Ectodermal cell (in vitro differentiated cells): ENCODE data around the gene MED13L.

ENCODE experiments used
- H3K27ac ChIP-seq: 2 replicates; pipeline ENCODE4 v1.7.0; 2013; ENCODE audit warnings: mild to moderate bottlenecking, low read depth, low read length; ENCODE audit not compliant: insufficient read depth, poor library complexity, severe bottlenecking
- H3K27me3 ChIP-seq: 2 replicates; pipeline ENCODE4 v1.7.0; 2013; ENCODE audit warnings: mild to moderate bottlenecking, low read length; ENCODE audit not compliant: insufficient read depth, control insufficient read depth, poor library complexity, severe bottlenecking
- H3K36me3 ChIP-seq: one replicate; pipeline ENCODE4 v1.7.0; 2013; ENCODE audit warnings: low read length; ENCODE audit not compliant: control insufficient read depth, insufficient read depth
- H3K4me1 ChIP-seq: one replicate; pipeline ENCODE4 v1.7.0; 2013; ENCODE audit warnings: low read length; ENCODE audit not compliant: control insufficient read depth, insufficient read depth
- H3K4me3 ChIP-seq: 2 replicates; pipeline ENCODE4 v1.7.0; 2013; ENCODE audit warnings: low read depth, low read length, control low read depth; ENCODE audit not compliant: insufficient read depth
- H3K9me3 ChIP-seq: 2 replicates; pipeline ENCODE4 v1.7.0; 2013; ENCODE audit warnings: mild to moderate bottlenecking, low read length, moderate library complexity; ENCODE audit not compliant: control insufficient read depth
- WGBS, 2 experiments: methylation state at CpG; one replicate each; pipeline ENCODE4 v1.1.7; 2013; ENCODE audit warnings: missing lambda C conversion rate in 2 of 2; 5-methylcytosine and 5-hydroxymethylcytosine counted together

The MED13L gene

DNA sequence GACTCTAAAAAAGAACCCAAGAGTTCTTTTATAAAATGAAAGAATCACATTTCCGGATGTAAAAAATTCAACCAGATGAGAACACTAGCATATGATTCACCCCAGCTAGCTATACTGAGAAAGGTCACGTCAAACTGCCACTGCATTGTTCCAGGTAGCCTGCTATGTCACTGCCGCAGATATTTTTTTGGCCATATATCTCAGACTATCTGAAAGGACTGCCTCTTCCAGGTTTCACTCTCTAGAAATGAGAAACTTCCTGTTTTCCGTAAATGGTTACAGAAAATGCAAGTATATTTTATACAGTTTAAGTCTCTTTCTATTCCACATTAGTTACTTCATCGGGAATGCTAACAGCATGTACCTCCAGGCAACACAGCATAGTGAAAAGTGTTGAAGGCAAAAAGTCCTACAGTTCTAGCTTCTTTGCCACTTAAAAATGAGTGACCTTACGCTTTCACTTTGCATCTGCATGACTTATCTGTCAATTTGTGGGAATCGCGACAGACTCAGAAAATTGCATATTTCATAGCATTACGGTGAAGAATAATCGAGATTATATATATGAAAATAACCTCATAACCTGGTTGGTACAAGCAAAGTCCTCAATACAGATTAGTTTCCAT, 105.2 kb downstream of the MED13L start:
- H3K27ac ChIP-seq, result no peak overlapping the region
- no peaks in the 10 kb centered on the region for H3K27me3 ChIP-seq
- WGBS, 2 experiments, result 91 to 93% methylated on average over 10 of the region's 10 CpGs
- no peak overlapping the region for H3K4me3 ChIP-seq
- H3K36me3 ChIP-seq, result no peaks in the 10 kb centered on the region
- H3K4me1 ChIP-seq, result peaks cover 4% of the 10 kb centered on the region
- no peaks in the 10 kb centered on the region for H3K9me3 ChIP-seq

DNA sequence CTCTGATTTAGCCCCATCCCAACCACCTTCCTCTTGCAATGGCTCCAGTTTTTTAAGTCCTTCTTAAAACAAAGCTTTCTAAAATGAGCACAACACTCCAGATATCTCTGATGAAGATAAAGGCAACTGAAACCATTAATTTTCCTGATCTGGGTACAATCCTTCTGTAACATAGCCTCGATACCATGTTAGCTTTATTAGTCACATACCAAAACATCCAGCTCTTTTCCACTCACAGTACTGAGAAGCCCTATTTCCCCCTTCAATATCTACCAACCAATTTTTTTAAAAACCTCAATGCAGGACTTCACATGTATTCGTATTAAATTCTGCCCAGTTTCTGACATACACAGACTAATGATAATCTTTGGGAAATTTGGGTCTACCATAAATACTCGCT, 105.9 kb downstream of the MED13L start:
- Histone ChIP-seq H3K4me3 (no peak overlapping the region), H3K27ac (no peak overlapping the region), H3K36me3 (no peaks in the 10 kb centered on the region), H3K4me1 (no peaks in the 10 kb centered on the region), H3K27me3 (no peaks in the 10 kb centered on the region), H3K9me3 (no peaks in the 10 kb centered on the region)
- 91 to 97% methylated on average over 2 to 3 of the region's 3 CpGs for WGBS, 2 experiments

DNA sequence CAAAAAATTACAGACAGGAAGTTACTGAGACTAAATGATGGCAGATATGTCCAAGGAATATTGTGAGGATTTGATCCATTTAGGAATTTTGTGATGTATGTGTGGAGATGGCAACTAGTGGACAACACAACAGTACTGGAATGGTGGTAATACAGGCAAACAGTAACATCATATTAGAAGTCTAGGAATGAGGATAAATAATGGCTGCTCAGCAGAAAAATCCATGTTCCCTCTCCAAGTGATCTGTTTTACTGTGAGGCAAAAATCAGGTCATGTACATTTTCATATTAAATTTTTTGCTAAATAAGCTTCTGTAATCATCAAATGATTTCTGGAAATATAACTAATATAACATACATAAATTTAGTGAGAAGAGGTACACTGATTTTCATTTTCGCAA, 108.4 kb downstream of the MED13L start:
- H3K36me3 ChIP-seq, result no peaks in the 10 kb centered on the region
- no peaks in the 10 kb centered on the region for H3K27me3 ChIP-seq
- no peak overlapping the region for H3K4me3 ChIP-seq
- WGBS, 2 experiments, result no CpG with 5 or more reads among the region's 1 CpG
- no peaks in the 10 kb centered on the region for H3K9me3 ChIP-seq
- H3K27ac ChIP-seq, result no peak overlapping the region
- H3K4me1 ChIP-seq, result peaks cover 4% of the 10 kb centered on the region

DNA sequence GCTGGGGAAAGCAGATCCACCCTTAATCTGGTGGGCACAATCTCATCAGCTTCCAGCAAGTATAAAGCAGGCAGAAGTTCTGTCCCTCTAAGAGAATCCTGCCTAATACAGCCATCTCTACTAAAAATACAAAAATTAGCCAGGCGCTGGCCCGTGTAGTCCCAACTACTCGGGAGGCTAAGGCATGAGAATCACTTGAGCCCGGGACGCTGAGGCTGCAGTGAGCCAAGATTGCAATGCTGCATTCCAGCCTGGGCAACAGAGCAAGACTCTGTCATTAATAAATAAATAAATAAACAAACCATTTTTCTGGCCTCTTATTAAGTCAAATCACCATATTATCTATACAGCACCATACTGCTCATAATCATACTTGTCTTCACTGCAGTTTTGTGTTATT, 111.2 kb downstream of the MED13L start:
- peaks cover 12% of the 10 kb centered on the region for H3K4me1 ChIP-seq
- H3K36me3 ChIP-seq, result no peaks in the 10 kb centered on the region
- no peaks in the 10 kb centered on the region for H3K27me3 ChIP-seq
- no peak overlapping the region for H3K4me3 ChIP-seq
- 92 to 93% methylated on average over 5 of the region's 5 CpGs for WGBS, 2 experiments
- no peak overlapping the region for H3K27ac ChIP-seq
- no peaks in the 10 kb centered on the region for H3K9me3 ChIP-seq

DNA sequence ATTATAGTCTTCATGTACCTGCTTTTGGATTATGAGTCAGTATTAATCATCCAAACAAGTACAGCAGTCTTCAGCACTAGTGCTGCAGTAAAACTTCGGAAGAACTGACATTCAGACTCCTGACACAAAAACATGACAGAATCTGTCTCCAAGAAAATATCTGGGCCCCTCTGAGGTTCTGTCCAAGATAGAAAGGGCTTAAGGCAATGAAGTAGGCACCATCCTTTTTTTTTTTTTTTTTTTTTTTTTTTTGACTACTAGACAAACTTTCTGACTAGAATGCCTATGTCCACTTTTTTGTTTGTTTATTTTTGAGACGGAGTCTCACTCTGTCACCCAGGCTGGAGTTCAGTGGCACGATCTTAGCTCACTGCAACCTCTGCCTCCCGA, 112.5 kb downstream of the MED13L start:
- H3K4me3 ChIP-seq, result no peak overlapping the region
- no peaks in the 10 kb centered on the region for H3K36me3 ChIP-seq
- no peaks in the 10 kb centered on the region for H3K9me3 ChIP-seq
- peak overlapping the region; percentile 22 for H3K27ac ChIP-seq
- H3K4me1 ChIP-seq, result peaks cover 17% of the 10 kb centered on the region
- WGBS, 2 experiments, result 90 to 93% methylated on average over 4 of the region's 4 CpGs
- no peaks in the 10 kb centered on the region for H3K27me3 ChIP-seq

DNA sequence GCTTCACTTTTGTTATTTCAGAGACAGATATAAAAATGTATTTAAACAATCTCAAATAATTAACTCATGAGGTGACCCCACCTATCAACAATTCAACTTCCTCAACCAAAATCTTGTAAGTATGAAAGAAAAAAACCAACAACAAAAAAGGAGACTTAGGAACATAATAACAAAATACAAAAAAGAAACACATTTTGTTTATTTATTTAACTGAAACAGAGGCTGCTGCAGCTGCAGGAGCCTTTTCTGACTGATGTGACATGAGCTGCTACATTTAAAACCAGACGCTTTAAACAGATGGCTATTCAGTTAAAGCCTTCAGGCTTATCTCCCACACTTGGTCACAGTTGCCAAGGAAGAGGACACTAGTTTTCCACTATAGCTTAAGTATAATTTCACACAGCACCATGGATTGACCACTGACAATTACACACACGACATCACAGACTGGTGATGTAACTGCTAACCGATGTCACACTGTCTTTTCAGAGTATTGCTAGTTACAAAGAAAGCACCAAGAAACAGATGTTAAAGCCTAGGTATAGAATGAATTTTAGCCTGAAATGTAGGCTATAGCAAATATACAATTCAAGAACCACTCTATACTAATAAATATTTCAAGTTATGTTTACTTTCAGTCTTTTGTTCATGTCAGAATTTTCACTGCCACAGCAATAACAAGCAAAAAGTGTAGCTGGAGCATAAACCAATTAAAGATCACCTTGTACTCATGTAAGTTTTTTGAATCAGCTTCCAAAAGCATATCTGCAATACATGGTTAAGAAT, 113.0 kb downstream of the MED13L start:
- WGBS, 2 experiments, result 83 to 90% methylated on average over 3 of the region's 3 CpGs
- Histone ChIP-seq H3K27ac (peak overlapping the region; percentile 22), H3K4me1 (peaks cover 17% of the 10 kb centered on the region), H3K27me3 (no peaks in the 10 kb centered on the region), H3K9me3 (no peaks in the 10 kb centered on the region), H3K4me3 (no peak overlapping the region), H3K36me3 (no peaks in the 10 kb centered on the region)

DNA sequence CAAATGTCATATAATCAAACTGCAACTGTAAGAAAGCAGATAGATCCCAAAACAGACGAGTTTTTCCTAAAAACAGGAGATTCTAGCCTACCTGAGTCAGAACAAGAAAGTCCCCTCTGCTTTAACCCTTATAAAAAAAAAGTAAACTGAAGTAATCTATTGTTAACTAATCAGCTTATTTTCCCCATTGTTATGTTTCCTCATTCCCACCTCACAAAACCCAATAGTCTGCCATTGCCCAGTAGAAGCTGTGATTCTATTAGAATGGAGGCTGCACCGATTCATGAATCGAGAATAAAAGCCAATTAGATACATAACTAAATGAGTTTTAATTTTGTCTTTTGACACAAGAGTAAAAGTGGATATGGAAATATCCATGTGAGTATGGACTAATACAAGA, 115.4 kb downstream of the MED13L start:
- Histone ChIP-seq H3K36me3 (no peaks in the 10 kb centered on the region), H3K4me1 (peaks cover 17% of the 10 kb centered on the region), H3K27me3 (no peaks in the 10 kb centered on the region), H3K4me3 (no peak overlapping the region), H3K9me3 (no peaks in the 10 kb centered on the region), H3K27ac (no peak overlapping the region)
- WGBS, 2 experiments, result 0 to 66% methylated on average over 1 to 3 of the region's 3 CpGs

DNA sequence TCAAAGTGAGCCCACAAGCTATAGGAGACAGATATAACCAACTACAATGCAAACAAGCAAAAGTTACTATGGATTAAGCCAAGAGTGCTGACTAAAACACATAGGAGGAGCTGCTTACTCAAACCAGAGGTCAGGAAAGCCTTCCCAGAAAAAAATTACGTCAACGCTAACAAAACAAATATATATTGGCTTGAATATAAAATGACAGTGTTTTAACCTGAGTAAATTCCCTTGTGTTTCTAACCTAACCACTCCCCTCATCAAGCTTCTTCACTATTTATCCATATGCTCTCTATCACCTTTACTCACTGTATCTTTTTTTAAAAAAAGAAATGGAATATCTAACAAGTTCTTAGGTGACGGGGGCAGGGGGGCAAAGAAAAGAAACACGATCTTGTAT, 115.9 kb downstream of the MED13L start:
- Histone ChIP-seq H3K4me3 (no peak overlapping the region), H3K36me3 (no peaks in the 10 kb centered on the region), H3K27me3 (no peaks in the 10 kb centered on the region), H3K9me3 (no peaks in the 10 kb centered on the region), H3K27ac (peak overlapping the region; percentile 30), H3K4me1 (peaks cover 17% of the 10 kb centered on the region)
- WGBS, 2 experiments, result 72 to 74% methylated on average over 4 of the region's 4 CpGs

DNA sequence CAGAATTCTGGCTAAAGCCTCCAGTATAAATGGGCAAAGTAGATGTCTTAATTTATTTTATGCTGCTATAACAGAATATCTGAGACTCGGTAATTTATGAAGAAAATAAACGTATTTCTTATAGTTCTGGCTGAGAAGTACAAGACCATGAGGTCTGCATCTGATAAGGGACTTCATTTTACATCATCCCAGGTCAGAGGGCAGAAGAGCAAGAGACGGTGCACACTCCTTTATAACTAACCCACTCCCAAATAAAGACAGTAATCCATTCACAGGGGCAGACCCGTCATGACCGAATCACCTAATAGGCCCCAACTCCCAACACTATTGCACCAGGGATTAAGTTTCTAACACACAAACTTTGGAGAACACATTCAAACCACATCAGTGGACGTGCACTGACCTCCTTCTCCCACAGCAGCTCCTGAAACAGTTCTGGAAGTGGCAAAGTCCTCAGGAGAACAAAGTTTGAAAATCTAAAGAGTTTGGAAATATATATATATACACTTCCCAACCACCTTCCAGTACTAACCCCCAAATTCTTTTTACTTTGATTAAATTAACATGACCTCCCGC, 116.5 kb downstream of the MED13L start:
- peak overlapping the region; percentile 30 for H3K27ac ChIP-seq
- H3K27me3 ChIP-seq, result no peaks in the 10 kb centered on the region
- H3K4me1 ChIP-seq, result peaks cover 17% of the 10 kb centered on the region
- H3K9me3 ChIP-seq, result no peaks in the 10 kb centered on the region
- H3K4me3 ChIP-seq, result no peak overlapping the region
- no peaks in the 10 kb centered on the region for H3K36me3 ChIP-seq
- WGBS, 2 experiments, result 91 to 93% methylated on average over 6 to 7 of the region's 7 CpGs

DNA sequence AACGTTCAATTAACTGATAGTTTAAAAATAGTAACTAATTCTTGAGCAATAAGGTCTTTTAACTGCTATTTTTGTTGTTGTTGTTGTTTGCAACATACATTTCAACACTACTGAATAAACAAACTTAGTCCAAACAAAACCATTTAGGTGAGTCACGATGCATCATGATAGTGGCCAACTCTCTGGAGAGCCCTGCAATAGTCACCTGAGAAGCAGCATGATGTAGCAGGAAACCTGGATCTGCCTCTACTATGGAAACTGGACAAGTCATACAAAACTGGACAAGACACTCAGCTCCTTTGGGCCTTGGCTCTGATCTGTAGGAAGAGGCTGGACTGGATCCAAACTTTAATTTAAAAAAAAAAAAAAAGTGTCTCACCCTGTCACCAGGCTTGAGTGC, 117.3 kb downstream of the MED13L start:
- Histone ChIP-seq H3K27ac (no peak overlapping the region), H3K4me1 (peaks cover 17% of the 10 kb centered on the region), H3K36me3 (no peaks in the 10 kb centered on the region), H3K9me3 (no peaks in the 10 kb centered on the region), H3K27me3 (no peaks in the 10 kb centered on the region), H3K4me3 (no peak overlapping the region)
- WGBS, 2 experiments, result 91 to 95% methylated on average over 1 to 2 of the region's 2 CpGs
